Measurements from ENCODE around the gene PLXNA1.
A peak's percentile ranks its signal among the peaks of the same experiment; 100 is the strongest.

The PLXNA1 gene

GRCh38 chr3:126968391-126969390 lies 14.2 kb upstream of the PLXNA1 start:
- no peak for DNase-seq

DNA sequence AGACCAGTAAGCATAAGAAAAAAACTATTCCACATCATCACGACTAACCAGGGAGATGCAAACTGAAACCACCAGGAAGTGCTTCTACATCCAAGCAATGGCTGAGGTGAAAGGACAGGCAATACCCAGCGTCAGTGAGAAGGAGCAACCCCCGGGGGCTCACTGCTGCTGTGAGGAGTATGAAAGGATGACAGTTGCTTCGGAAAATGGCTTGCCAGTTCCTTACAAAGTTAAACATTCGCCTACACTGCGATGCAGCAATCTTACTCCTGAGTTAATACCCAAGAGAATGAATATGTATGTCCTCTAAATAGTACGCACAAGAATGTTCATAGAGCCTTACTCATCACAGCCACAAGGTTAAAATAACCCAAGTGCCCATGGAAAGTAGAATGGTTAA lies 13.3 kb upstream of the PLXNA1 start:
- no peak for DNase-seq

DNA sequence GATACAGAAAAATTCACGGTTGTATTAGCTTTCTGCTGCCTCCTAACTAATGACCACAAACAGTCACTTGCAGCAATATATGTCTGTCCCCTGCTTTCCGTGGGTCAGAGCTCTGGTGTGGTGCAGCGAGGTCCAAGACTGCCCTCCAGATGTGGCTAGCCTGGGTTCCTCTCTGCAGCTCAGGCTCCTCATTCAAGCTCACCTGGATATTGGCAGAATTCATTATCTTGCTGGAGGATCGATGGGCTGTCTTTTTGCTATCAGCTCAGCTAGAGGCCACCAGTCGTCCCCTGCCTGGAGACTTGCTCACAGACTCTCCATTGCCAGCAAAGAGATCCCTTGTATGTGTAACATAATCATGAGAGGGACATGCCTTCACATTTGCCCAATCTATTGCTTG lies 12.8 kb upstream of the PLXNA1 start:
- no peak for DNase-seq

DNA sequence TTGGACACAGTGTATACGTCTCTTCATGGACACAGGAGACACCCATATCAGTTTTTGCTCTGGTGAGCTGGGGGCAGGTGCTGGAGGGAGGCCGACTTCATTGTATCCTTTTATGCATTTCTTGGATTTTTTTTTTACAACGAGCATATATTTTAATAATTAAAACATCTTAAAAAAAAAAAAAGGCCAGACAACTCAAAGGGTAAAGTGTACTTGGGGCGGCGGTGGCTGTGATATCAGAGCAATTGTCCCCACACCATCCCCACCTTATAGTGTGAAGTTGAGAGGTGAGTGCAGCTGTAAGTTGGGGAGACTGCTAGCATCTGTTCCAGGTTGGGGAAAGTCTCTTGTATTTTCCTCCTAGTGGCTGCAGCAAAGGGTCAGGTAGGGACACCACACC lies 12.0 kb upstream of the PLXNA1 start:
- DNase-seq, result no peak

GRCh38 chr3:126971891-126972351 lies 11.0 kb upstream of the PLXNA1 start:
- no peak for DNase-seq

GRCh38 chr3:126972866-126973265 lies 10.0 kb upstream of the PLXNA1 start:
- no peak for DNase-seq

GRCh38 chr3:126973814-126974213 lies 9.1 kb upstream of the PLXNA1 start:
- no peak for DNase-seq

- no peak for DNase-seq
Measured at GRCh38 chr3:126974756-126975155, 8.2 kb upstream of the PLXNA1 start.

DNA sequence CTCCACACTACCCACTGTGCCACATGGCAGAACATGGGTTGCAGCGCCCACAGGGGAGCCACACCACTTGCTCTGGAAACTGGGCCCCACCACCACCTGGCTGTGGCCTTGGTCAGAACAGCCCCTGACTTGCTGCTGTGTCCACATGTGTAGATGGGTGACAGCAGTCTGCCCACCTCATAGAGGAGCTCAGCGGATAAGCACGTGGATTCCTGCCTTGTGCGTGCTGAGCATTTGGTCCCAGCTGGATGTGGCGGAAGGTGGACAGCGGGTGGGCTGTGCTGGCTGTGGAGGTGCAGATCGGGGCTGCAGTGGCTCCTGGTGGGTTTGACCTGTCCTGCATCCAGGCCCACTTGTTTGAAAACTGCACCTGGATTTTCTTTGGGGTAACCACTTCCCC lies 6.0 kb upstream of the PLXNA1 start:
- no peak for DNase-seq

DNA sequence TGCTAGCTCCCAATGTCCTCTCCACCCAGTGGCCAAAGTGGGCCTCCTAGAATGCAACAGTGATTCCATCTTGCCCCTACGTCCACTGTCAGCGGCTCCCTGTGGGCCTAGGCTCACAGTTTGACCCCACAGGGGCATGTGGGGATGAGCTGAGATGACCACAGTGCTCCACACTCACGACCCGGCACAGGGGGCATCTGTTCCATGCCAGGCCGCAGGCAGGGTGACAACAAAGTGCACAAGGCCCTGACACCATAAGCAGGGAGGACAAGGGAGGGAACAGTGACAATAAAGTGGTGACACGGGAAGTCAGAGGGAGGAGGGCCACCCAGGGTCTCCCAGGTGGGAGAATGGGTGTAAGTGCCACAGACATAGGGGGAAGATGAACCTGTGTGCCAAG lies 5.1 kb upstream of the PLXNA1 start:
- no peak for DNase-seq

DNA sequence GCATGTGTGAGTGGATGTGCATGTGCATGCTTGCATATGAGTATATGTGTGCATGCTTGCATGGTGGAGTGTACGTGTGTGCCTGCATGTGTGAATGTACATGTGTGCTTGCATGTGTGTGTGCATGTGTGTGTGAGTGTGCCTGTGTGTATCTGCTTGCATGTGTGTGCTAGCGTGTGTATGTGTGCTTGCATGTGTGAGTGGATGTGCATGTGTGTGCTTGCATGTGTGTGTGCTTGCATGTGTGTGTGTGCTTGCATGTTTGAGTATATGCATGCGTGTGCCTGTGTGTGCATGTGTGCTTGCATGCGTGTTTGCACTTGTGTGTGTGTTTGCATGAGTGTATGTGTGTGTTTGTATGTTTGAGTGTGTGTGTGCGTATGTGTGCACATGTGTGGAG lies 4.6 kb upstream of the PLXNA1 start:
- DNase-seq, result no peak

- no peak for DNase-seq
Measured at GRCh38 chr3:126979046-126979628, 3.8 kb upstream of the PLXNA1 start.

DNA sequence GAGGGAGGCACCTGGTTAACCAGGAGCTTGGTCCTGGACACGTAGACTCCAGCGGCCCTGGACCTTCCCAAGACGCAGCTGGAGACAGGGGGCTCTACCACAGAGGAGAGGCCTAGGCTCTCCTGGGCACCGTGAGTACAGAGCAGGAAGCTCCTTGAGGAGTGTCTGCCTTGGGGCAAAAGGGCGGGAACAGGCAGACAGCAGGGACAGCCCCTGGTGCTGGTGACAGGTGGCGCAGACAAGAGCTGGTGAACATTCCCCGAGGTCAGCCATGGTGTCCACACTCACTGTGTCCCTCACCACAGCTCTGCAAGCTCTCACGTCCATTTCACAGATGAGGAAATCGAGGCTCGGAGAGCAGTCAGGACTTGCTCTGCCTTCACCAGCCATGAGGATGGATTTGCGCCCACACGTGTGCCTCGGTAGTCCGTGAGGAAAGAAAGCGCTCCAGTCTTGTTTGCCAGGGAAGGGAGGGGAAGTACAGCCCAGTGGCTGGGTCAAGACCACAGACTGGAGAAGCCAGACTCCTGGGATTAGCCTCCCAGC lies 2.6 kb upstream of the PLXNA1 start:
- DNase-seq, result no peak

- DNase-seq, result peak; percentile 78
Measured at GRCh38 chr3:126982126-126982470, 817 bp upstream of the PLXNA1 start.

- DNase-seq, result peak; percentile 6
Measured at GRCh38 chr3:126983276-126983652, 349 bp downstream of the PLXNA1 start.

DNA sequence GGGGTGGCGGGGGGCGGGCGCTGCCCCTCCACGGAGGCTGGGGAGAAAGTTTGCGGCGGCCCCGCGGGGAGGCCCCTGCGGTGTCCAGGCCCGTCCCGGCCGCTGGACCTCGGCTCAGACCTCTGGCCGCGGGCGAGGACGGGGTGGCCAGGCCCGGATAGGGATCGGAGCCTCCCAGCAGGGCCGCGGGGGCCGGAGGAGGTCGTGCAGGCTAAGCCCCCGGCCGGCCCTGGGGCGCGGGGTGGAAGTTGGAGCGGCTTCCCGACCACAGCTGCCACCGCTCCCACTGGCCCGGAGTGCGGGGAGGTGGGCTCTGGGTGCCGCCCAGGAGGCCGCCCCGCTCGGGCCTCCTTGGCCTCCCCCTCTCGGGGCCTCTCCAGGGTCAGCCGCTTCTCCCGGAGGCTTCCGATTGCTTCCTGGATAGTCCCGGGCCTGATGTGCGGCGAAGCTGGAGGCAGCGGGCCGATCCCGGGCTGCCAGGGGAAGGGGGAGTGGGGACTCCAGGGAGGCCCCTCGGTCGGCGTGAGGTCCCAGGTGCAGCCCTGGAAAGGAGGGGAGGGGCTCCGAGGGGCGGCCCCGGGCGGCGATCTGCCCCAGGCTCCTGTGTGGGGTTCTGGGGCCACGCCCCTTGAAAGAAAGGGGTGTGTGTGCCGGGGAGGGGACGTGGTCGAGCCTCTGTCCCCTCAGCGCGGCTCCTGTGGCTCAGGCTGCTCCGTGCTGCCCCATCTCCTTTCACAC lies 907 bp downstream of the PLXNA1 start:
- peak; percentile 44 for DNase-seq

DNA sequence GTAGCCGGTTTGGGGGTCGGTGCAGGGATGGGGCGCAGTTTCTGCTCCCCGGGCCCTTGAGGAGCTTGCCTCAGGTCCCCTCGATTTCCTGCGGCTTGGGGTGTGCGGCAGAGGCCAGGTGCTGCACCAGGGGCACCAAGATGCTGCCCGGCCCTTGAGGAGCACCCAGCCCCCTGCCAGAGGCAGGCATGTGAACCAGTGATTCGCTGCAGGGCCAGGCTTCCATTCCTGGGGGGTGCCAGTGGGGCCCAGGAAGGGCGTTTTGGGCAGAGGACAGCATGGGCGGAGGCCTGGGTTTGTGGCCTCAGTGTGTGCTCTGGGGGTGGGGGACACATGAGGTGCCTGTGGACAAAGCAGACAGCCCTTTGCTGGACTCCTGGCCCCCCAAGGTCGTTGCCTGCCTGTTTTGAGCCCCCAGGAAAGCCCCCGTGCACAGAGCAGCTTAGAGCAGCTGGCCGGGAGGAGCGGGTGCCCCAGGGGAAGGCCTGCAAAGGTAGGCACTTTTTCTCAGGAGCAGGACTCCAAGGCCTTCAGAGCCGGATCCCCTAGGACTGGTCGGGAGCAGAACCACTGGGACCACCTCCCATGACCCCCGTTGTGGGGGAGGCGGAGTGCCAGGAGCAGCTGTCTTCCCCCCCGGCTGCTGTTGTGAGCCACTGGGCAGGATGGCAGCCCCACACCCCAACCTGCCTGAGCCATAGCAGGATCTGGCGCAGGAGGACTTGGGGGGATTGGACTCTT lies 1.6 kb downstream of the PLXNA1 start:
- no peak for DNase-seq

- no peak for DNase-seq
Measured at GRCh38 chr3:126985132-126985985, 2.4 kb downstream of the PLXNA1 start.

DNA sequence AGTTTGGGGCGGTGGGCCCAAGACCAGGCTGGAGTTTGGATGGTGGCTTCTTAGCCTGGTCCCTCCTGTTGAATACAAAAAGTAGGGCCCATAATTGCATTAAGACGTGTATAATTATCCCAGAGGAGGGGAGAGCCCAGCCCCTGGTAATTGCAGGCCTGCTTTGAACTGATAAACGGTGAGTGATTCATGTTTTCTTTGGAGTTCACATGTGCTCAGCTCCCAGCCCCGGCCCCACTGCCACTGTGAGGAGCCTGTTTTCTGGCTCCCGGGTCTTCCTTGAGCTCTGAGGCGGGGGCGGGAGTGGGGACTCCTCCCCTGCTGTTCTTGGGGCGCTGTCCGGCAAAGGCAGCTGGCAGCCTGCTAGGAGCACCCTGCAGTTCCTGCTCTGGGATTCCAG lies 3.1 kb downstream of the PLXNA1 start:
- DNase-seq, result no peak

- DNase-seq, result no peak
Measured at GRCh38 chr3:126987129-126987528, 4.2 kb downstream of the PLXNA1 start.

GRCh38 chr3:126987596-126987995 lies 4.7 kb downstream of the PLXNA1 start:
- DNase-seq, result no peak
